ENCODE data around the gene AMH. TPM values are rescaled to one million over a fixed set of nuclear protein-coding genes. Genes with fewer than 3 reads are reported as not detected.
A peak's percentile ranks its signal among the peaks of the same experiment; 100 is the strongest.

The AMH gene
- total and polyA plus RNA-seq, 2 of the 13 experiments (the other 11 are each of a cell fraction or from before 2014, with no cell fraction given): 0.03 to 0.18 TPM

- peak; percentile 99 for TF ChIP-seq ZNF318 (CRISPR knock-in tag; IDR thresholded peaks at IDR 0.05)
- TF ChIP-seq ZNF17 (CRISPR knock-in tag; IDR thresholded peaks at IDR 0.05): no peak
- no peak; the same call in none of the 2 replicates for TF ChIP-seq HNF1B (CRISPR knock-in tag; IDR thresholded peaks at IDR 0.05)
- TF ChIP-seq AHR (CRISPR knock-in tag; IDR thresholded peaks at IDR 0.05): peak; percentile 85; the same call in 1 of the 2 replicates
- no peak for TF ChIP-seq PCBP1 (IDR thresholded peaks at IDR 0.05; ENCODE audit: borderline replicate concordance, low read depth, low read length)
- TF ChIP-seq ETV6 (CRISPR knock-in tag; conservative IDR thresholded peaks at IDR 0.05): peak; percentile 70; the same call in 1 of the 2 replicates
- TF ChIP-seq SIX4 (CRISPR knock-in tag; IDR thresholded peaks at IDR 0.05): no peak
- no peak for TF ChIP-seq EP300 (IDR thresholded peaks at IDR 0.05; ENCODE audit: low read depth in 2 of 2, low read length in 2 of 2)
- no peak for TF ChIP-seq EP300 (CRISPR knock-in tag; IDR thresholded peaks at IDR 0.05; ENCODE audit: borderline replicate concordance)
- TF ChIP-seq CENPX (CRISPR knock-in tag; IDR thresholded peaks at IDR 0.05): no peak
- no peak for TF ChIP-seq KMT2B (CRISPR knock-in tag; IDR thresholded peaks at IDR 0.05)
- no peak for TF ChIP-seq ZNF337 (CRISPR knock-in tag; IDR thresholded peaks at IDR 0.05; ENCODE audit: borderline replicate concordance, low read depth)
- TF ChIP-seq ZNF615 (CRISPR knock-in tag; IDR thresholded peaks at IDR 0.05; ENCODE audit: borderline replicate concordance): no peak
- TF ChIP-seq ELF1 (CRISPR knock-in tag; IDR thresholded peaks at IDR 0.05): peak; percentile 95
- no peak for TF ChIP-seq ZNF878 (CRISPR knock-in tag; IDR thresholded peaks at IDR 0.05)
- no peak for TF ChIP-seq ZSCAN29 (CRISPR knock-in tag; conservative IDR thresholded peaks at IDR 0.05)
- 0 out of 2 replicates have a peak, but pooled peaks have one; percentile 77 for TF ChIP-seq HES4 (CRISPR knock-in tag; IDR thresholded peaks at IDR 0.05; ENCODE audit: borderline replicate concordance)
- TF ChIP-seq ZBTB7A (CRISPR knock-in tag; IDR thresholded peaks at IDR 0.05): no peak; the same call in 1 of the 2 replicates
- no peak for TF ChIP-seq XBP1 (CRISPR knock-in tag; IDR thresholded peaks at IDR 0.05)
Measured at GRCh38 chr19:2273356-2274184, 24.4 kb downstream of the AMH start (continued).

Data from HepG2 (cell line).